SK-N-SH (cell line): ENCODE data around the gene ARCN1. TPM values are rescaled to one million over a fixed set of nuclear protein-coding genes. Genes with fewer than 3 reads are reported as not detected.

Experiments
- CTCF ChIA-PET: fragments of 300-600, 350-600 bp; formaldehyde crosslinking; extraction: SDS; loops from one replicate; lab custom pipeline; 2021; lab: Yijun Ruan, JAX
- POLR2A ChIA-PET: fragments of 350-600 bp; sonication (Branson Sonifier 250); formaldehyde crosslinking; extraction: SDS; loops from one replicate; lab custom pipeline; 2020; ENCODE audit warnings: antibody characterized with exemption, inconsistent platforms; lab: Yijun Ruan, JAX
- DNase-seq: peaks from one replicate; pipeline ENCODE4 v3.0.0; 2012
- H2AFZ ChIP-seq: fragments of 200-600 bp; sonication (generic); 2 replicates; pipeline ENCODE4 v1.8.1; 2016; ENCODE audit warnings: antibody characterized with exemption, mild to moderate bottlenecking, low read depth
- H3F3A ChIP-seq: fragments of 200-600 bp; sonication (generic); replicated peaks from 2 replicates; pipeline ENCODE3; 2016; ENCODE audit warnings: antibody characterized with exemption, mild to moderate bottlenecking; ENCODE audit not compliant: insufficient read depth
- H3K27ac ChIP-seq, 2 experiments: fragments of 200-500 bp in 1 of 2; fragments of 200-600 bp in 1 of 2; sonication (Bioruptor generic) in 1 of 2; sonication (generic), shearing (Covaris generic) in 1 of 2; 2 replicates each; pipeline versions ENCODE4 v1.5.1 to v1.6.1; 2014 to 2016; ENCODE audit warnings: low read depth in 2 of 2, inconsistent platforms in 1 of 2, low read length in 1 of 2, mild to moderate bottlenecking in 1 of 2, mixed read lengths in 1 of 2
- H3K27me3 ChIP-seq: fragments of 200-600 bp; sonication (generic), shearing (Covaris generic); 2 replicates; pipeline ENCODE4 v1.6.1; 2016; ENCODE audit warnings: mixed run types; ENCODE audit not compliant: insufficient read depth
- H3K36me3 ChIP-seq, 2 experiments: fragments of 200-500 bp in 1 of 2; fragments of 200-600 bp in 1 of 2; sonication (Bioruptor generic) in 1 of 2; sonication (generic) in 1 of 2; replicated peaks in 1 of 2; 2 replicates each; pipeline versions ENCODE3 to v1.5.1; 2014 to 2016; ENCODE audit warnings: low read length in 1 of 2, mild to moderate bottlenecking in 1 of 2; ENCODE audit not compliant: insufficient read depth in 2 of 2, control insufficient read depth in 1 of 2
- H3K4me1 ChIP-seq, 2 experiments: fragments of 200-500 bp in 1 of 2; fragments of 200-600 bp in 1 of 2; sonication (Bioruptor generic) in 1 of 2; sonication (generic), shearing (Covaris generic) in 1 of 2; 2 replicates each; pipeline versions ENCODE4 v1.5.1 to v1.6.1; 2014 to 2016; ENCODE audit warnings: low read depth in 1 of 2, low read length in 1 of 2, mixed run types in 1 of 2; ENCODE audit not compliant: insufficient read depth in 2 of 2, control insufficient read depth in 1 of 2
- H3K4me2 ChIP-seq: fragments of 200-600 bp; sonication (generic), shearing (Covaris generic); 2 replicates; pipeline ENCODE4 v1.6.1; 2017; ENCODE audit warnings: mixed run types
- H3K4me3 ChIP-seq, 2 experiments: fragments of 200-500 bp in 1 of 2; fragments of 200-600 bp in 1 of 2; sonication (Bioruptor generic) in 1 of 2; sonication (generic), shearing (Covaris generic) in 1 of 2; 2 replicates each; pipeline versions ENCODE4 v1.5.1 to v1.8.1; 2014 to 2016; ENCODE audit warnings: low read depth in 2 of 2, inconsistent platforms in 1 of 2, low read length in 1 of 2, mild to moderate bottlenecking in 1 of 2, mixed read lengths in 1 of 2, moderate library complexity in 1 of 2
- H3K79me2 ChIP-seq: fragments of 200-600 bp; sonication (generic); 2 replicates; pipeline ENCODE4 v1.8.1; 2017; ENCODE audit warnings: mild to moderate bottlenecking; ENCODE audit not compliant: insufficient read depth
- H3K9ac ChIP-seq: fragments of 200-600 bp; sonication (generic); 2 replicates; pipeline ENCODE4 v1.6.1; 2017; ENCODE audit warnings: mixed run types
- H3K9me2 ChIP-seq: fragments of 200-600 bp; sonication (generic); 2 replicates; pipeline ENCODE4 v1.6.1; 2017; ENCODE audit warnings: mixed run types
- H3K9me3 ChIP-seq: fragments of 200-600 bp; sonication (generic); 2 replicates; pipeline ENCODE4 v1.6.1; 2017; ENCODE audit warnings: mixed run types, mild to moderate bottlenecking, moderate library complexity
- H4K20me1 ChIP-seq: fragments of 200-600 bp; sonication (generic); 2 replicates; pipeline ENCODE4 v1.6.1; 2017; ENCODE audit warnings: mild to moderate bottlenecking, mixed run types; ENCODE audit not compliant: insufficient read depth
- CTCF ChIP-seq: fragments of 200-600 bp; sonication (generic); IDR thresholded peaks from 2 replicates; pipeline ENCODE4 v1.6.1; 2017; ENCODE audit warnings: antibody characterized with exemption, mild to moderate bottlenecking, moderate library complexity
- ELF1 ChIP-seq: IDR thresholded peaks from 2 replicates; pipeline ENCODE4 v1.4.0; 2012
- EP300 ChIP-seq, 2 experiments: IDR thresholded peaks; 2 replicates each; pipeline versions ENCODE4 v1.4.0 to v1.6.1; 2012; ENCODE audit warnings: borderline replicate concordance in 1 of 2, low read depth in 1 of 2, low read length in 1 of 2
- FOSL2 ChIP-seq: IDR thresholded peaks from 2 replicates; pipeline ENCODE4 v1.4.0; 2012; ENCODE audit warnings: low read depth, mild to moderate bottlenecking, moderate library complexity, borderline replicate concordance
- FOXJ3 ChIP-seq: sonication (generic); formaldehyde crosslinking; IDR thresholded peaks from 2 replicates; pipeline ENCODE4 v1.5.1; 2020; ENCODE audit warnings: mild to moderate bottlenecking, missing genetic modification reagents
- FOXM1 ChIP-seq: IDR thresholded peaks from 2 replicates; pipeline ENCODE4 v1.4.0; 2012; ENCODE audit warnings: low read depth, mild to moderate bottlenecking
- GATA2 ChIP-seq: sonication (generic); formaldehyde crosslinking; IDR thresholded peaks from 2 replicates; pipeline ENCODE4 v1.5.0; 2020; ENCODE audit warnings: mild to moderate bottlenecking, missing genetic modification reagents
- JUND ChIP-seq: IDR thresholded peaks from 2 replicates; pipeline ENCODE4 v1.4.0; 2012
- MEF2A ChIP-seq: IDR thresholded peaks from 2 replicates; pipeline ENCODE4 v1.4.0; 2012; ENCODE audit warnings: low read depth, borderline replicate concordance
- NFIC ChIP-seq: IDR thresholded peaks from 2 replicates; pipeline ENCODE4 v1.4.0; 2012; ENCODE audit warnings: borderline replicate concordance
- NRF1 ChIP-seq: IDR thresholded peaks from 2 replicates; pipeline ENCODE4 v1.6.1; 2012; ENCODE audit warnings: low read depth, mild to moderate bottlenecking, low read length
- PBX3 ChIP-seq: IDR thresholded peaks from 2 replicates; pipeline ENCODE4; 2012
- RCOR1 ChIP-seq: fragments of 150-350 bp; IDR thresholded peaks from 2 replicates; pipeline ENCODE4 v1.6.1; 2017; ENCODE audit warnings: antibody characterized with exemption, low read length
- SIN3A ChIP-seq: IDR thresholded peaks from 2 replicates; pipeline ENCODE4 v1.6.1; 2012; ENCODE audit warnings: low read depth, mild to moderate bottlenecking, low read length, moderate library complexity, borderline replicate concordance
- TAF1 ChIP-seq: IDR thresholded peaks from 2 replicates; pipeline ENCODE4 v1.6.1; 2012; ENCODE audit warnings: low read depth, mild to moderate bottlenecking, low read length, moderate library complexity, borderline replicate concordance
- TEAD4 ChIP-seq: IDR thresholded peaks from 2 replicates; pipeline ENCODE4 v1.4.0; 2012; ENCODE audit warnings: mild to moderate bottlenecking, borderline replicate concordance; ENCODE audit not compliant: insufficient read depth
- YY1 ChIP-seq: IDR thresholded peaks from 2 replicates; pipeline ENCODE4 v1.4.0; 2012; ENCODE audit warnings: low read depth, mild to moderate bottlenecking
- WGBS: methylation state at CpG from one replicate; pipeline ENCODE4 v1.1.6; 2017; ENCODE audit warnings: low lambda C conversion rate; 5-methylcytosine and 5-hydroxymethylcytosine counted together
- polyA plus RNA-seq, 3 experiments: library from polyadenylated mRNA; depleted of rRNA; stranded (reverse); fragments of >200 nt; gene quantifications; 2 replicates each; pipeline ENCODE4 v1.2.3, GENCODE V29; 2012
- TF ChIP-seq, protein P1 (sequence below): IDR thresholded peaks from 2 replicates; pipeline ENCODE4 v1.4.0; 2012; ENCODE audit warnings: low read depth
- TF ChIP-seq, protein P2 (sequence below): IDR thresholded peaks from 2 replicates; pipeline ENCODE4 v1.4.0; 2012; ENCODE audit warnings: low read depth, borderline replicate concordance

ARCN1 gene
- polyA plus RNA-seq, 1 of the 3 experiments (the other 2 are of a cell fraction): 128 TPM

DNA sequence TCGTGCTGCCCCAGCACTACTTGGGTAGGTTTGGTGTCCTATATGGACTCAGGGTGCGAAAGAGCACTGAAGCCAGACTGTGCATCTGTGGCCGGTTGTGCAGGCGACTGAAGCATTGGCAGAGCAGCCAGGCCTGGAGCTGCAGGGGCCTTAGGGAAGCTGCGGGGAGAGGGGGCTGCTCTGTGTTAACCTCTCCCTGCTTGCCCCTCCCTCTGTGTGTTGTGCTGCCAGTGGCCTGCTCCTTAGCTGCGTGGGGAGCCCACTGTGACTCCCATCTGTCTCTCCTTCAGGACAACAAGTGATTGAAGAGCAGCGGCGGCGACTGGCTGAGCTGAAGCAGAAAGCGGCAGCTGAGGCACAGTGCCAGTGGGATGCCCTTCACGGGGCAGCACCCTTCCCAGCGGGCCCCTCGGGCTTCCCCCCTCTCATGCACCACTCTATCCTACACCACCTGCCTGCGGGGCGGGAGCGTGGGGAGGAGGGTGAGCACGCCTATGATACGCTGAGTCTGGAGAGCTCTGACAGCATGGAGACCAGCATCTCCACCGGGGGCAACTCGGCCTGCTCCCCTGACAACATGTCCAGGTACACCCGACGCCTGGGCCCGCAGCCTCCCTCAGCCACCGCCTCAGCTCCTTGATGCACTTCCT is 73.0 kb downstream of the ARCN1 start:
- TF ChIP-seq EP300 (IDR thresholded peaks at IDR 0.05; ENCODE audit: borderline replicate concordance in 1 of 2, low read depth in 1 of 2, low read length in 1 of 2): no peak
- TF ChIP-seq PBX3: no peak
- TF ChIP-seq ELF1: no peak
- TF ChIP-seq FOXJ3 (CRISPR knock-in tag): no peak
- TF ChIP-seq, protein P1, sequence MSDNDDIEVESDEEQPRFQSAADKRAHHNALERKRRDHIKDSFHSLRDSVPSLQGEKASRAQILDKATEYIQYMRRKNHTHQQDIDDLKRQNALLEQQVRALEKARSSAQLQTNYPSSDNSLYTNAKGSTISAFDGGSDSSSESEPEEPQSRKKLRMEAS: no peak
- no peak for TF ChIP-seq NRF1
- no peak for TF ChIP-seq RCOR1
- TF ChIP-seq SIN3A: no peak
- TF ChIP-seq YY1: no peak
- no peak for TF ChIP-seq NFIC
- no peak for TF ChIP-seq FOSL2
- no peak for TF ChIP-seq TEAD4
- TF ChIP-seq JUND: no peak
- TF ChIP-seq MEF2A: no peak
- no peak for TF ChIP-seq FOXM1
- TF ChIP-seq CTCF: no peak
- TF ChIP-seq TAF1: no peak
- TF ChIP-seq, protein P2, sequence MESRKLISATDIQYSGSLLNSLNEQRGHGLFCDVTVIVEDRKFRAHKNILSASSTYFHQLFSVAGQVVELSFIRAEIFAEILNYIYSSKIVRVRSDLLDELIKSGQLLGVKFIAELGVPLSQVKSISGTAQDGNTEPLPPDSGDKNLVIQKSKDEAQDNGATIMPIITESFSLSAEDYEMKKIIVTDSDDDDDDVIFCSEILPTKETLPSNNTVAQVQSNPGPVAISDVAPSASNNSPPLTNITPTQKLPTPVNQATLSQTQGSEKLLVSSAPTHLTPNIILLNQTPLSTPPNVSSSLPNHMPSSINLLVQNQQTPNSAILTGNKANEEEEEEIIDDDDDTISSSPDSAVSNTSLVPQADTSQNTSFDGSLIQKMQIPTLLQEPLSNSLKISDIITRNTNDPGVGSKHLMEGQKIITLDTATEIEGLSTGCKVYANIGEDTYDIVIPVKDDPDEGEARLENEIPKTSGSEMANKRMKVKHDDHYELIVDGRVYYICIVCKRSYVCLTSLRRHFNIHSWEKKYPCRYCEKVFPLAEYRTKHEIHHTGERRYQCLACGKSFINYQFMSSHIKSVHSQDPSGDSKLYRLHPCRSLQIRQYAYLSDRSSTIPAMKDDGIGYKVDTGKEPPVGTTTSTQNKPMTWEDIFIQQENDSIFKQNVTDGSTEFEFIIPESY: no peak
- TF ChIP-seq GATA2 (CRISPR knock-in tag): no peak
- TF ChIP-seq, all 33 proteins: peak for 0
- no peak overlapping the region for H3K4me2 ChIP-seq
- H3F3A ChIP-seq: peaks cover 13% of the 10 kb centered on the region
- H3K9ac ChIP-seq: no peak overlapping the region
- H3K9me3 ChIP-seq: no peaks in the 10 kb centered on the region
- peaks cover 0 to 36% of the 10 kb centered on the region in 2 experiments; a peak in 2 of 4 replicates for H3K4me1 ChIP-seq
- no peaks in the 10 kb centered on the region for H3K27me3 ChIP-seq
- H3K9me2 ChIP-seq: no peaks in the 10 kb centered on the region
- WGBS: 89% methylated on average over 17 of the region's 24 CpGs
- H3K79me2 ChIP-seq: peaks cover 28% of the 10 kb centered on the region; the same call in 1 of the 2 replicates
- no peak overlapping the region for H3K27ac ChIP-seq
- peaks cover 32% of the 10 kb centered on the region for H4K20me1 ChIP-seq
- CTCF ChIA-PET: interaction anchor here (0.8 to 6.3 kb wide), 6 partner anchors 12 to 50 kb away, joined by 3 to 44 read pairs (median 4); partner anchors contain the start of gene PHLDB1
- H3K36me3 ChIP-seq: peaks cover 75 to 80% of the 10 kb centered on the region in 2 experiments
- H3K4me3 ChIP-seq: no peak overlapping the region
- POLR2A ChIA-PET: no interaction called here
- no peak overlapping the region for H2AFZ ChIP-seq
- DNase-seq: no peak
